Fibroblast of lung (primary cell): ENCODE data around the gene TDRD15. TPM values are rescaled to one million over a fixed set of nuclear protein-coding genes. Genes with fewer than 3 reads are reported as not detected.

Source experiments
- DNase-seq, 2 donors: peaks; one replicate each; pipeline versions ENCODE4 v3.0.0 to v3.0.0-alpha.2; 2010; ENCODE audit warnings: low read depth in 2 of 2
- H2AFZ ChIP-seq: 2 replicates; pipeline ENCODE4 v1.5.1; 2012; ENCODE audit warnings: low read length, control low read depth, inconsistent platforms
- H3K27ac ChIP-seq: 2 replicates; pipeline ENCODE4 v1.5.1; 2011; ENCODE audit warnings: low read length, control low read depth; ENCODE audit not compliant: insufficient read depth
- H3K27me3 ChIP-seq: 2 replicates; pipeline ENCODE4 v1.5.1; 2011; ENCODE audit warnings: mild to moderate bottlenecking, low read length; ENCODE audit not compliant: control insufficient read depth, insufficient read depth
- H3K36me3 ChIP-seq: 2 replicates; pipeline ENCODE4 v1.5.1; 2011; ENCODE audit warnings: low read length; ENCODE audit not compliant: control insufficient read depth, insufficient read depth
- H3K4me1 ChIP-seq: 2 replicates; pipeline ENCODE4 v1.5.1; 2011; ENCODE audit warnings: low read length; ENCODE audit not compliant: control insufficient read depth, insufficient read depth; ENCODE audit errors: extremely low read depth
- H3K4me2 ChIP-seq: 2 replicates; pipeline ENCODE4 v1.5.1; 2011; ENCODE audit warnings: low read length, control low read depth; ENCODE audit not compliant: insufficient read depth; ENCODE audit errors: extremely low read depth
- H3K4me3 ChIP-seq, 4 experiments: fragments of 200-600 bp in 1 of 4; sonication (generic) in 1 of 4; replicated peaks in 1 of 4; 2 replicates each; pipeline ENCODE4 v1.5.1; 2011 to 2016; ENCODE audit warnings: low read length in 4 of 4, low read depth in 3 of 4, mild to moderate bottlenecking in 3 of 4, control low read depth in 2 of 4, inconsistent platforms in 1 of 4, mixed read lengths in 1 of 4; ENCODE audit not compliant: insufficient read depth in 1 of 4; ENCODE audit errors: control extremely low read depth in 1 of 4
- H3K79me2 ChIP-seq: 2 replicates; pipeline ENCODE4 v1.5.1; 2012; ENCODE audit warnings: mild to moderate bottlenecking, low read length, inconsistent platforms; ENCODE audit not compliant: control insufficient read depth, insufficient read depth
- H3K9ac ChIP-seq: 2 replicates; pipeline ENCODE4 v1.5.1; 2011; ENCODE audit warnings: mild to moderate bottlenecking, low read length, control low read depth; ENCODE audit not compliant: insufficient read depth
- H3K9me3 ChIP-seq: 2 replicates; pipeline ENCODE4 v1.5.1; 2012; ENCODE audit warnings: low read depth, low read length; ENCODE audit not compliant: control insufficient read depth, insufficient read depth
- H4K20me1 ChIP-seq: 2 replicates; pipeline ENCODE4 v1.5.1; 2011; ENCODE audit warnings: low read length; ENCODE audit not compliant: control insufficient read depth, insufficient read depth; ENCODE audit errors: extremely low read depth
- CTCF ChIP-seq, 2 donors: IDR thresholded peaks in 1 of 2; conservative IDR thresholded peaks in 1 of 2; 1 replicate in 1 of 2; 2 replicates in 1 of 2; pipeline ENCODE4 v1.5.1; 2011 to 2012; ENCODE audit warnings: low read length in 2 of 2, control low read depth in 1 of 2, inconsistent platforms in 1 of 2, low read depth in 1 of 2, mild to moderate bottlenecking in 1 of 2
- EZH2 ChIP-seq: IDR thresholded peaks from 2 replicates; pipeline ENCODE4 v1.5.1; 2012; ENCODE audit warnings: low read length, control low read depth, mild to moderate bottlenecking; ENCODE audit errors: missing control alignments
- polyA plus RNA-seq, 2 donors: library from polyadenylated mRNA; depleted of rRNA in 1 of 2; stranded (reverse) in 1 of 2; unstranded in 1 of 2; fragments of >200 nt; gene quantifications; 2 replicates each; pipeline ENCODE4 v1.2.1, GENCODE V29; 2011 to 2012; ENCODE audit warnings: missing spikeins in 1 of 2
- total RNA-seq: library from RNA; depleted of rRNA; stranded (reverse); fragments of >200 nt; gene quantifications from 2 replicates; pipeline ENCODE4 v1.2.1, GENCODE V29; 2014

TDRD15 gene
- total and polyA plus RNA-seq, 2 donors (not counting 1 experiment from before 2014, with no cell fraction given) = not detected

- Histone ChIP-seq H3K79me2 (no peaks in the 10 kb centered on the region), H3K4me3 (no peak overlapping the region), H3K36me3 (no peaks in the 10 kb centered on the region), H3K27me3 (no peaks in the 10 kb centered on the region), H3K4me2 (no peak overlapping the region), H3K4me1 (no peaks in the 10 kb centered on the region), H2AFZ (no peak overlapping the region), H3K9me3 (no peaks in the 10 kb centered on the region), H3K27ac (no peak overlapping the region), H4K20me1 (no peaks in the 10 kb centered on the region), H3K9ac (no peak overlapping the region)
- DNase-seq = no peak
- no peak for TF ChIP-seq EZH2
- TF ChIP-seq CTCF (conservative IDR thresholded peaks at IDR 0.05 in 1 of 2, IDR thresholded peaks at IDR 0.05 in 1 of 2; ENCODE audit: low read depth in 1 of 2, low read length in 2 of 2) = no peak
Measured at GRCh38 chr2:21084401-21084800, 39.4 kb upstream of the TDRD15 start.

- no peak for TF ChIP-seq EZH2
- TF ChIP-seq CTCF (conservative IDR thresholded peaks at IDR 0.05 in 1 of 2, IDR thresholded peaks at IDR 0.05 in 1 of 2; ENCODE audit: low read depth in 1 of 2, low read length in 2 of 2) = no peak
- Histone ChIP-seq H3K36me3 (no peaks in the 10 kb centered on the region), H3K9ac (no peak overlapping the region), H3K4me1 (no peaks in the 10 kb centered on the region), H3K4me3 (no peak overlapping the region), H3K4me2 (no peak overlapping the region), H3K79me2 (no peaks in the 10 kb centered on the region), H3K27ac (no peak overlapping the region), H3K9me3 (no peaks in the 10 kb centered on the region), H4K20me1 (no peaks in the 10 kb centered on the region), H3K27me3 (no peaks in the 10 kb centered on the region), H2AFZ (no peak overlapping the region)
- no peak for DNase-seq
Measured at GRCh38 chr2:21092308-21092869, 31.4 kb upstream of the TDRD15 start.

GRCh38 chr2:21095178-21095577 lies 28.6 kb upstream of the TDRD15 start:
- DNase-seq = no peak
- no peaks in the 10 kb centered on the region for H3K27me3 ChIP-seq
- no peak overlapping the region for H3K4me2 ChIP-seq
- no peak overlapping the region for H2AFZ ChIP-seq
- no peak overlapping the region for H3K9ac ChIP-seq
- no peak for TF ChIP-seq CTCF (conservative IDR thresholded peaks at IDR 0.05 in 1 of 2, IDR thresholded peaks at IDR 0.05 in 1 of 2; ENCODE audit: low read depth in 1 of 2, low read length in 2 of 2)
- TF ChIP-seq EZH2 = no peak
- no peaks in the 10 kb centered on the region for H4K20me1 ChIP-seq
- H3K79me2 ChIP-seq = no peaks in the 10 kb centered on the region
- no peaks in the 10 kb centered on the region for H3K36me3 ChIP-seq
- no peaks in the 10 kb centered on the region for H3K4me1 ChIP-seq
- no peak overlapping the region for H3K4me3 ChIP-seq
- H3K27ac ChIP-seq = no peak overlapping the region
- H3K9me3 ChIP-seq = no peaks in the 10 kb centered on the region
